ENCODE measurements around the gene ZDHHC1.

ZDHHC1 gene

GRCh38 chr16:67406111-67406971 lies 9.9 kb downstream of the ZDHHC1 start:
- no peak for DNase-seq

GRCh38 chr16:67405336-67405735 lies 10.9 kb downstream of the ZDHHC1 start:
- DNase-seq: no peak

GRCh38 chr16:67404740-67405226 lies 11.5 kb downstream of the ZDHHC1 start:
- peak; percentile 86 for DNase-seq

- no peak for DNase-seq
These were observed 12.2 kb downstream of the ZDHHC1 start for GRCh38 chr16:67403976-67404555.

- DNase-seq: no peak
These were observed 15.4 kb downstream of the ZDHHC1 start for GRCh38 chr16:67400901-67401300.

GRCh38 chr16:67399749-67400704 lies 16.2 kb downstream of the ZDHHC1 start:
- DNase-seq: no peak

DNA sequence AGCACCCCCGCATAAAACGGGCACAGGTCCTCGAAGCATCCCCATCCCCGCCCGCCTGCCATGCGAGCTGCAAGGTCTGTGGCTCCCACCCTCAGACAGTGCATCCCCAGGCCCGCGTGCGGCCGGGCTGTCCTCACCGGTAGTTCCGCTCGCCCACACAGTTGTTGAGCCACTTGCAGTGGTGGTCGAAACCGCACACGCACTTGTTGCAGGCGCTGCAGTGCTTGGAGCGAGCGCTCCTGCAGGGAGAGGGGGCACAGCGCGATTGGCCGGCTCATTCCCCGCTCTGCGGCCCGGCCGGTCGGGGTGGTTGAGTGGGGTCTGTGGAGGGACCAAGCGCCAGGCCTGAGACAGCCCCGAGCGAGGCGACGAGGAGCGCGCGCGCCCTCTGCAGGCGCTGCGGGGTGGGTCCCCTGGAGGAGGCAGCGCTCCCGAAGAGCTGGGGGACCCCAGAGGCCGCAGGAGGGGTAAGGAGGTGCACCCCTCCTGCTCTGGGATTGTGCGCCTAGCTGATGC lies 17.0 kb downstream of the ZDHHC1 start:
- peak; percentile 83 for DNase-seq

DNA sequence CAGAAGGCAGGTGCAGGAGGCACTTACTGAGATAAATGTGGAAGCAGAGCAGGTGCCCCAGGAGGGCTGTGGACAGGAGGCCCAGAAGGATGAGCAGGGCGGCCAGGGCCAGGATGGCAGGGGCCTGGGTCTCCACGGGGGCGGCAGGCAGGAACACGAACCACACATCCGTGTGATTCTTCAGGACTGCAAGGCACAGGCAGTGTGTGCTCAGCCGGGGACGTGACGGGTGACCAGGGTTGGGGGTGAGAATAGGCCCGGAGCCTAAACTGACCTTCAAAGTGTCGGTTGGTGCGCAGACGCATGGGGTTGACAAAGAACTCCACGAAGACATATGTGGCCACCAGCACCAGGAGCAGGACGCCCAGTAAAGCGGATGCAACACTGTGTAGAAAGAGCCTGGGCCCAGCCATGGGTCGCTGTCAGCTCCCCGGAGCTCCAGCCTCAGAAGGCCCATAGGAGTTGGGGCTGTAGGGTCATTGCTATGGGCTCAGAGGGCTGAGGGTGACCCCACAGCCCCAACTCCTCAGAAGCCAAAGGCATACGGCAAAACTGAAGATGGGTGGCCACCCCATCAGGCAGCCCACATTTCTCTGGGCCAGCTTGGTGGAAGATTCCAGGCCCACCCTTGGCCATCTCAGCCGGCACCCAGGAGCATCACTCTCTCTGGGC lies 17.6 kb downstream of the ZDHHC1 start:
- no peak for DNase-seq

- no peak for DNase-seq
These were observed 18.3 kb downstream of the ZDHHC1 start for GRCh38 chr16:67397812-67398545.

DNA sequence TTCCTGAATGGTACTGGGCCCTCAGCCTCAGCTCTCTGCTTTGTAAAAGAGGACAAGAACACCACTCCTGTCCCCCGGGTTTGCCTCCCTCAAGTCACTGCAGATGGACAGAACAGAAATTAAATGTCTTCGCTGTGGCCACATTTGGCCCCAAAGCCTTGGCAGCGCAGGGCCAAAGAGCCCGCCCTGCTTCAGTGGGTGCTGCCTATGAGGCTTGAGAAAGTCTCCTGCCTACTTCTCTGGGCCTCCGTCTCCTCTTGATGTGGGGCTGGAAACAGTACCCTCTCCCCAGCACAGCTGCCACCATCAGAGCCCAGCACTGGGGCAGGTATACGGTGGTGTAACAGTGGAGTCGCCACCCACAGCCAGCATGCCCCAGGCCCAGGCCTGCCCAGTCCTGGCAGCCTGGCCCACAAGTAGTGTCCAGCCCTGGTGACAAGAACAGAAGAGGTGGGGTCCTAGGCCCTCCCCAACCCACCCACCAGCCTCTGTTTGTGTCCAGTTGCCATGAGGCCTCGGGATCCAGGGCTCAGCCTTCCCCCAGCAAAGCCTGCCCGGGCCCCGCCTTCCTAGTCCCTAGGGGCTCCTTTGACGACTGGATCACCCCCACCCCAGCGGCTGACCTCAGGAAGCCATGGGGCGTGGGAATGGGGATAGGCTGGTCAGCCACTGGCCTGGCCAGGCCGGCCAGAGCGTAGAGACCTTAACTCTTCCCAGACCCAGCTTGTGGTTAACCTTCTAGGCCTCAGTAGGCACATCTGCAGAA lies 19.1 kb downstream of the ZDHHC1 start:
- peak; percentile 50 for DNase-seq

- DNase-seq: peak; percentile 94
These were observed 19.9 kb downstream of the ZDHHC1 start for GRCh38 chr16:67396159-67397035.

- no peak for DNase-seq
These were observed 20.7 kb downstream of the ZDHHC1 start for GRCh38 chr16:67395458-67396158.

GRCh38 chr16:67395105-67395457 lies 21.2 kb downstream of the ZDHHC1 start:
- no peak for DNase-seq

- DNase-seq: peak; percentile 70
These were observed 21.8 kb downstream of the ZDHHC1 start for GRCh38 chr16:67394155-67395104.

DNA sequence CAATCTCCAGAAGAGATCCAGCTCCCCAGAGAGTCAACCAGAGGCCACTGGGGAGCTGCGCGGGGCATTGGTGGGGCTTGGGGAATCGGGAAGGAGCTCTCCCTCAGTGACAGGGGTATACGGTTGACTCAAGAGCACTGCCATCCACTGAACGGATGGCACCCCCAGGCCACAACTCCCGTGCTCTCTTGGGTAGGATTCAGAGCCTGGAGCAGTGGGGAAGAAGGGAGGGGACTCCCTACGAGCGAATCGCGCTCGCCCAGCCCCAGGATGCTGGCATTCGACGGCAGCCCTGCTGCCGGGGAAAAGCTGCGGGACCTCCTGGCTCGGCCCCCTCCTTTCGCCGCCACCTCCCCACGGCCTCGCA lies 22.5 kb downstream of the ZDHHC1 start:
- DNase-seq: no peak

DNA sequence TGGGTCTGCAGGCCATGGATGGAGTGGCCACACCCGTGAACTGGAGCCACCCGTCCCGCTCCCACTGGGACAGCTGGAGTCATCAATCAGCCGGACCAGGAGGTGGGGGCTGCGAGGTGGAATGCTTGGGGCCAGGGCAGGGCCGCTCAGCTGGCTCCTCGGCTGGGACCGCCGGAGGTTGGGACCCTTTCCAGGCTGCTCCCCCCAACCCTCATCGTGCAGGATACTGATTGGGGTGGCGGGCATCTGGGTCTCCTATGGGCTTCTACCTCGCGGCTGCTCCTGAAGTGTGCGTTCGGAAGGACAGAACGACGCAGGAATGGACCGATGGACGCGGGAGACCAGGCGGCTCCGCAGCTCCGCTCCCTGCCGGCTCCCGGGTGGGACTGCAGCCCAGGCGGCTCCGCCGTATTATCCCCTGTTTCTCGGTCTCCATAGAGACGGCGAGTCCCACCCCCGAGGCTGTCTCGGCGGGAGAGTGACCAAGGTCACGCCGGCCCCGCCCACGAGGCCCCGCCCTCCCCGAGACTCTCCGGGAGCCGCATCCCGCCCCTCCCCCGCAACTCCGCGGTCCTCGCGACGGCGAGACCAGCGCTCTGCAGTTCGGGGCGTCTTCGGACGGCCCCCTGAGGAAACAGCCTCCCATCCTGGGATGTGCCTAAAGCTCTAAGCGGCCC lies 23.0 kb downstream of the ZDHHC1 start, which contains the start of gene TPPP3:
TSS of gene TPPP3 (minus strand) at position 388 of the 677 bp plus-strand sequence. CDS start 2,387 bp downstream, outside the sequence.
- DNase-seq: peak; percentile 93
